OCI-LY7 (cell line): Measurements from ENCODE around the gene CELF2. TPM values are rescaled to one million over a fixed set of nuclear protein-coding genes. Genes with fewer than 3 reads are reported as not detected.
A peak's percentile ranks its signal among the peaks of the same experiment; 100 is the strongest.

Experiments
- BruUV-seq: library from RNA; stranded (reverse); fragments of 400-500 nt; replicated peaks from 2 replicates; lab custom pipeline; 2021; lab: Mats Ljungman, UMichigan
- CTCF ChIA-PET: fragments of 300-600 bp; sonication (Branson Sonifier 250); formaldehyde crosslinking; loops from one replicate; lab custom pipeline; 2022; ENCODE audit warnings: antibody characterized with exemption; ENCODE audit not compliant: unreplicated experiment; lab: Charles Lee
- POLR2A ChIA-PET: fragments of 300-600 bp; sonication (Branson Sonifier 250); formaldehyde crosslinking; loops from one replicate; lab custom pipeline; 2022; ENCODE audit warnings: antibody characterized with exemption; lab: Charles Lee
- DNase-seq: peaks from one replicate; pipeline ENCODE4 v3.0.0-alpha.2; 2015; ENCODE audit warnings: low spot score
- H2AFZ ChIP-seq: fragments of 200-600 bp; sonication (generic), shearing (Covaris generic); 2 replicates; pipeline ENCODE4 v1.6.1; 2014; ENCODE audit warnings: mild to moderate bottlenecking, antibody characterized with exemption, low read length, moderate library complexity
- H3K27ac ChIP-seq: fragments of 200-600 bp; sonication (generic); 2 replicates; pipeline ENCODE4 v1.5.1; 2014; ENCODE audit warnings: mixed run types, low read depth, mild to moderate bottlenecking, moderate library complexity, low read length, inconsistent platforms; ENCODE audit not compliant: poor library complexity, severe bottlenecking
- H3K36me3 ChIP-seq: fragments of 200-600 bp; sonication (generic); 2 replicates; pipeline ENCODE4 v1.6.1; 2014; ENCODE audit warnings: mild to moderate bottlenecking, antibody characterized with exemption, low read length, moderate library complexity, mixed read lengths; ENCODE audit not compliant: insufficient read depth
- H3K4me1 ChIP-seq: fragments of 200-600 bp; sonication (generic); 2 replicates; pipeline ENCODE4 v1.5.1; 2014; ENCODE audit warnings: mild to moderate bottlenecking, low read length; ENCODE audit not compliant: insufficient read depth, poor library complexity, severe bottlenecking
- H3K4me2 ChIP-seq: fragments of 200-600 bp; sonication (generic); 2 replicates; pipeline ENCODE4 v1.6.1; 2014; ENCODE audit warnings: mild to moderate bottlenecking, low read length
- H3K4me3 ChIP-seq: fragments of 200-600 bp; sonication (generic); 2 replicates; pipeline ENCODE4 v1.5.1; 2014; ENCODE audit warnings: mild to moderate bottlenecking, low read depth, low read length; ENCODE audit not compliant: poor library complexity, severe bottlenecking
- H3K79me2 ChIP-seq: fragments of 200-600 bp; sonication (generic); 2 replicates; pipeline ENCODE4 v1.6.1; 2016; ENCODE audit warnings: low read depth, mild to moderate bottlenecking, low read length, moderate library complexity, mixed read lengths; ENCODE audit not compliant: insufficient read depth
- H3K9me2 ChIP-seq: fragments of 200-600 bp; sonication (generic); 2 replicates; pipeline ENCODE4 v1.6.1; 2016; ENCODE audit warnings: mild to moderate bottlenecking, low read length, mixed read lengths; ENCODE audit not compliant: insufficient read depth
- H3K9me3 ChIP-seq: fragments of 200-600 bp; sonication (generic); 2 replicates; pipeline ENCODE4 v1.6.1; 2014; ENCODE audit warnings: mild to moderate bottlenecking, mixed run types, low read length, mixed read lengths
- H4K20me1 ChIP-seq: fragments of 200-600 bp; sonication (generic); 2 replicates; pipeline ENCODE4 v1.6.1; 2014; ENCODE audit warnings: mild to moderate bottlenecking, antibody characterized with exemption, low read length, moderate library complexity, mixed read lengths; ENCODE audit not compliant: insufficient read depth
- CTCF ChIP-seq: fragments of 200-600 bp; sonication (generic); conservative IDR thresholded peaks from 2 replicates; pipeline ENCODE4 v1.5.1; 2014; ENCODE audit warnings: mild to moderate bottlenecking, antibody characterized with exemption, low read length, moderate library complexity, mixed read lengths
- EZH2phosphoT487 ChIP-seq: fragments of 200-600 bp; sonication (generic); IDR thresholded peaks from 2 replicates; pipeline ENCODE4 v1.6.1; 2018; ENCODE audit warnings: low read depth, borderline replicate concordance, mild to moderate bottlenecking, mixed run types, antibody characterized with exemption, low read length, moderate library complexity, mixed read lengths
- intact Hi-C: fragments of 100-400 bp; cut with micrococcal nuclease; formaldehyde crosslinking; loops from one replicate; pipeline ENCODE4 v1.10.0; 2022; ENCODE audit not compliant: unreplicated experiment
- total RNA-seq, 2 experiments: library from RNA; depleted of rRNA in 1 of 2; stranded (reverse); fragments of >200 nt in 1 of 2; shearing (Covaris generic) in 1 of 2; gene quantifications; 2 replicates each; pipeline ENCODE4 v1.2.3, GENCODE V29; 2014 to 2022

Gene CELF2
- total RNA-seq, 2 experiments from 2014 or later = 5.4 to 19.1 TPM

- Histone ChIP-seq H3K27ac (no peak overlapping the region), H3K9me3 (no peaks in the 10 kb centered on the region), H3K4me2 (no peak overlapping the region), H4K20me1 (no peaks in the 10 kb centered on the region), H3K36me3 (no peaks in the 10 kb centered on the region), H3K9me2 (no peaks in the 10 kb centered on the region), H2AFZ (no peak overlapping the region), H3K4me3 (no peak overlapping the region), H3K79me2 (no peaks in the 10 kb centered on the region), H3K4me1 (no peaks in the 10 kb centered on the region)
- CTCF ChIA-PET = no interaction called here
- POLR2A ChIA-PET = interaction anchor here (1.0 kb wide), 1 partner anchor 18 kb away, joined by 3 read pairs; no protein-coding TSS in a partner anchor
- intact Hi-C loops = no loop called here
- TF ChIP-seq EZH2phosphoT487 (no peak), CTCF (no peak)
- DNase-seq = no peak
- BruUV-seq = no TSS peak
Measured at GRCh38 chr10:11351801-11352200, 334.1 kb downstream of the CELF2 start.

GRCh38 chr10:11353006-11353896 lies 335.6 kb downstream of the CELF2 start:
- H3K9me3 ChIP-seq = no peaks in the 10 kb centered on the region
- H3K9me2 ChIP-seq = no peaks in the 10 kb centered on the region
- no peak overlapping the region for H3K4me3 ChIP-seq
- no peak overlapping the region for H3K4me2 ChIP-seq
- H2AFZ ChIP-seq = no peak overlapping the region
- no TSS peak for BruUV-seq
- TF ChIP-seq CTCF (no peak), EZH2phosphoT487 (no peak)
- DNase-seq = peak; percentile 20
- ChIA-PET POLR2A (interaction anchor here (0.6 kb wide), 1 partner anchor 31 kb away, joined by 3 read pairs; no protein-coding TSS in a partner anchor), CTCF (no interaction called here)
- no peaks in the 10 kb centered on the region for H4K20me1 ChIP-seq
- H3K4me1 ChIP-seq = no peaks in the 10 kb centered on the region
- H3K79me2 ChIP-seq = no peaks in the 10 kb centered on the region
- no peaks in the 10 kb centered on the region for H3K36me3 ChIP-seq
- intact Hi-C loops = no loop called here
- no peak overlapping the region for H3K27ac ChIP-seq

GRCh38 chr10:11354823-11355222 lies 337.2 kb downstream of the CELF2 start:
- H3K9me2 ChIP-seq = no peaks in the 10 kb centered on the region
- H3K4me1 ChIP-seq = no peaks in the 10 kb centered on the region
- no peaks in the 10 kb centered on the region for H4K20me1 ChIP-seq
- no peaks in the 10 kb centered on the region for H3K36me3 ChIP-seq
- POLR2A ChIA-PET = interaction anchor here (0.7 kb wide), 1 partner anchor 294 kb away, joined by 3 read pairs; no protein-coding TSS in a partner anchor
- no peaks in the 10 kb centered on the region for H3K9me3 ChIP-seq
- CTCF ChIA-PET = no interaction called here
- BruUV-seq = no TSS peak
- H3K4me3 ChIP-seq = no peak overlapping the region
- H3K79me2 ChIP-seq = no peaks in the 10 kb centered on the region
- no peak for DNase-seq
- no peak overlapping the region for H2AFZ ChIP-seq
- H3K4me2 ChIP-seq = no peak overlapping the region
- TF ChIP-seq CTCF = no peak
- TF ChIP-seq EZH2phosphoT487 = no peak
- H3K27ac ChIP-seq = no peak overlapping the region
- intact Hi-C loops = no loop called here
